ENCODE data around the gene PIM3. TPM values are rescaled to one million over a fixed set of nuclear protein-coding genes. Genes with fewer than 3 reads are reported as not detected.

PIM3 gene
- total RNA-seq, 2 experiments from 2014 or later: 224 to 230 TPM

DNA sequence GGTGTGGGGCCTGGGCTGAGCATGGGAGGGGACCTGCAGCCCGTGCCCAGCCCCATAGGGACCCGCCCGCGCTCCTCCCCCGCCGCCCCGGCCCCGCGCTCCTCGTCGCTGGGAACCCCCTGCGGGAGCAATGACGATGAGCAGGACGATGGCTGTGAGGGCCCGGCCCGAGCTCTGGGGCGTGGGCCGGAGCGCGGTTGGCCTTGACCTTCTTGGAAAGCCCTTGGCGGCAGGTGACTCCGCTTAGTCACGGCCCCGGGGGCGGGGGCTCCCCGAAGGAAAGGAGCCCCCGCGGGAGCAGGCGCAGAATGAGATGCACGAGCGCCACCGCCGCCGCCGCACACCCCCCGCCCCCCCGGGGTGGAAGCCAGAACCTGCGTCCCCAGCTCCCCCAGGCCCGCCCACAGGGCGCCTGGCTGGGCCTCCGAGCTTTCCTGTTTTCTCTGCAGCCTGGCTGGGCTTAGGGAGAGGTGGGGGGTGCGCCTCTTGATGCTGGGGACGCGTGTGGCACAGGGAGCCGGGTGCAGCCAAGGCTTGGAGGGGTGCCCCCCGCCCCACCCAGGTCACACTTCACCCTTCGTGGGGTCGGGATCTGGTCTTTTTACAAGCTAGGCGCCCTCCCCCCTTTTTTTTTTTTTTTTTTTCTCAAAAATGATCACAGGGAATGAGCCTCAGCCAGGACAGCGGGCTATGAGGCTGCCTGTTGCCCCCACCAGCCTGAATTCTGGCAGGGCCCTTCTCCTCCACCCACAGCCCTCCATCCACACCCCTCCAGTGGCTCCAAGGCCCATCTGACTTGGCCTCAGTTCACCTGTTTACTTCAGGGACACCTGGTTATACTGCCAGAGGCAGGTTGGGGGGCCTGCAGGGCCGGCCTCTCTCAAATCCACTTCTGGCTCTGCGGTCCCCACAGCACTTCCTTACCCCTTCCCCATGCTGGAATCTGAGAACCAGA is 24.3 kb upstream of the PIM3 start:
- TF ChIP-seq, protein P1, sequence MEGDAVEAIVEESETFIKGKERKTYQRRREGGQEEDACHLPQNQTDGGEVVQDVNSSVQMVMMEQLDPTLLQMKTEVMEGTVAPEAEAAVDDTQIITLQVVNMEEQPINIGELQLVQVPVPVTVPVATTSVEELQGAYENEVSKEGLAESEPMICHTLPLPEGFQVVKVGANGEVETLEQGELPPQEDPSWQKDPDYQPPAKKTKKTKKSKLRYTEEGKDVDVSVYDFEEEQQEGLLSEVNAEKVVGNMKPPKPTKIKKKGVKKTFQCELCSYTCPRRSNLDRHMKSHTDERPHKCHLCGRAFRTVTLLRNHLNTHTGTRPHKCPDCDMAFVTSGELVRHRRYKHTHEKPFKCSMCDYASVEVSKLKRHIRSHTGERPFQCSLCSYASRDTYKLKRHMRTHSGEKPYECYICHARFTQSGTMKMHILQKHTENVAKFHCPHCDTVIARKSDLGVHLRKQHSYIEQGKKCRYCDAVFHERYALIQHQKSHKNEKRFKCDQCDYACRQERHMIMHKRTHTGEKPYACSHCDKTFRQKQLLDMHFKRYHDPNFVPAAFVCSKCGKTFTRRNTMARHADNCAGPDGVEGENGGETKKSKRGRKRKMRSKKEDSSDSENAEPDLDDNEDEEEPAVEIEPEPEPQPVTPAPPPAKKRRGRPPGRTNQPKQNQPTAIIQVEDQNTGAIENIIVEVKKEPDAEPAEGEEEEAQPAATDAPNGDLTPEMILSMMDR (IDR thresholded peaks at IDR 0.05): no peak
- Mint-ChIP-seq H3K4me1 (ENCODE audit: low read depth) (peaks cover 13% of the 10 kb centered on the region), H3K36me3 (ENCODE audit: low read depth) (no peaks in the 10 kb centered on the region), H3K9me3 (no peaks in the 10 kb centered on the region), H3K27ac (peak overlapping the region; percentile 87), H3K4me3 (peak overlapping the region; percentile 76), H3K27me3 (no peaks in the 10 kb centered on the region)
- Histone ChIP-seq H3K27me3 (ENCODE audit: control insufficient read depth in 1 of 2, insufficient read depth in 2 of 2, low read length in 2 of 2) (no peaks in the 10 kb centered on the region), H3K9me3 (ENCODE audit: control insufficient read depth in 1 of 2, insufficient read depth in 1 of 2, low read length in 2 of 2) (peaks cover 0 to 10% of the 10 kb centered on the region in 2 experiments), H3K27ac (ENCODE audit: low read depth in 1 of 2, low read length in 2 of 2) (peak overlapping the region; percentile 86 to 88), H3K4me3 (ENCODE audit: low read length) (peak overlapping the region; percentile 47), H3K4me1 (ENCODE audit: insufficient read depth, low read length) (peaks cover 58% of the 10 kb centered on the region), H3K36me3 (ENCODE audit: insufficient read depth, low read length) (no peaks in the 10 kb centered on the region)
- ATAC-seq (ENCODE audit: poor library complexity) (peak; percentile 74), DNase-seq (peak; percentile 85 to 97 (median 92))
- ChIA-PET POLR2A (interaction anchor here (0.7 to 3.2 kb wide), 13 partner anchors 11 to 685 kb away, joined by 3 to 92 read pairs (median 5); partner anchors contain the start of gene PIM3), CTCF (interaction anchor here (0.6 to 1.2 kb wide), 2 partner anchors 94 to 340 kb away, joined by 3 to 6 read pairs; no protein-coding TSS in a partner anchor)
- intact Hi-C loops (cut with DNase I, micrococcal nuclease): loop anchor here (1.0 to 10.0 kb wide), 5 partner anchors 24 to 259 kb away; partner anchors contain the start of gene PIM3 (in 1 of the 2)

DNA sequence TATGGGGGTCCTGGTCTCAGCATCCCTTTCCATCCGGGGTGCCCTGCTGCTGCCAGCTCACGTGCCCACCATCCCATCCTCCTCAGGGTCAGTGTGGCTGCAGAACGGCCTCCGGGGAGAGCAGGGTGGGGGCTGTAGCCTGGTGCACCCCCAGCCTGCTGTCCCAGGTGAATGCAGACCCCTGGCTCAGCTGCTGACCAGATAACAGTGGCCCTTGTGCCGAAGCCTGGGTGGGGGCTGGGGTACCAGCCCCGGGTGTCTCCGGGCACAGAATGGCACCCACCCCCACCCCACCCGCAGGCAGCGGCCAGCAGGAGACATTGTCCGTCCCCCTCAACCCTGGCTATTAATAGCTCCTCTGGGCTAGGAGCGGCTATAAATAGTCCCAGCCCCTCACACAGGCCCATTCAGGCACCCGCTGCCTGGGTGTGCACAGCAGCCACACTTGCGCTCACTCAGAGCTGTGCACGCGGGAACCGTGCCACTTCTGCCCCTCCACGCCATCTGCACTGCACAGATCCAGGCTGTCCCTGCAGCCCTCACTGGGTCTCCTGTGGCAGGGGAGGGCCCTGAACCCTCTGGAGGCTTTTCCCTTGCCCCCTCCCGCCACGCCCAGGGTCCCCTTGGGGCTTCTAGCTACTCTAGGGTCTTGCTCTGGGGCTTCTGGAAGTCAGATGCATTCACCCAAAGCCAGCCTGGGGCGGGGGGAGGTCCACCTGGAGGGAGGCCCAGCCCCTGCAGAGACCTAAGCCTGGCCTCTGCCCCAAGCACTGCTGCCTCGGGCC is 23.4 kb upstream of the PIM3 start:
- intact Hi-C loops (cut with DNase I, micrococcal nuclease): loop anchor here (1.0 to 10.0 kb wide), 5 partner anchors 23 to 258 kb away; partner anchors contain the start of gene PIM3 (in 1 of the 2)
- H3K27ac Mint-ChIP-seq: peak overlapping the region; percentile 87
- Histone ChIP-seq H3K9me3 (ENCODE audit: control insufficient read depth in 1 of 2, insufficient read depth in 1 of 2, low read length in 2 of 2) (peaks cover 0 to 10% of the 10 kb centered on the region in 2 experiments), H3K4me1 (ENCODE audit: insufficient read depth, low read length) (peaks cover 59% of the 10 kb centered on the region), H3K36me3 (ENCODE audit: insufficient read depth, low read length) (no peaks in the 10 kb centered on the region), H3K27ac (ENCODE audit: low read depth in 1 of 2, low read length in 2 of 2) (peak overlapping the region; percentile 86 to 88), H3K27me3 (ENCODE audit: control insufficient read depth in 1 of 2, insufficient read depth in 2 of 2, low read length in 2 of 2) (no peaks in the 10 kb centered on the region), H3K4me3 (ENCODE audit: low read length) (peak overlapping the region; percentile 47)
- H3K36me3 Mint-ChIP-seq (ENCODE audit: low read depth): no peaks in the 10 kb centered on the region
- ChIA-PET POLR2A (interaction anchor here (1.1 to 3.2 kb wide), 8 partner anchors 10 to 684 kb away, joined by 4 to 92 read pairs (median 11); partner anchors contain the start of gene PIM3), CTCF (no interaction called here)
- DNase-seq (peak in 3 of 14 experiments; percentile 21 to 50 (median 32)), ATAC-seq (ENCODE audit: poor library complexity) (no peak)
- TF ChIP-seq, protein P1 (IDR thresholded peaks at IDR 0.05): no peak
- no peaks in the 10 kb centered on the region for H3K27me3 Mint-ChIP-seq
- H3K4me1 Mint-ChIP-seq (ENCODE audit: low read depth): peaks cover 8% of the 10 kb centered on the region
- no peaks in the 10 kb centered on the region for H3K9me3 Mint-ChIP-seq
- H3K4me3 Mint-ChIP-seq: peak overlapping the region; percentile 76
